ENCODE data around the gene ZC3H14.

The ZC3H14 gene

GRCh38 chr14:88597601-88598000 lies 34.8 kb downstream of the ZC3H14 start:
- POLR2A ChIA-PET: interaction anchor here (0.7 kb wide), 1 partner anchor 13 kb away, joined by 5 read pairs; no protein-coding TSS in a partner anchor
- DNase-seq (ENCODE audit: extremely low spot score): no peak
- CTCF ChIA-PET: no interaction called here
- no peak for TF ChIP-seq FOXM1 (IDR thresholded peaks at IDR 0.05; ENCODE audit: borderline replicate concordance)
- no peak for TF ChIP-seq PKNOX1 (IDR thresholded peaks at IDR 0.05)

- POLR2A ChIA-PET: interaction anchor here (0.7 kb wide), 1 partner anchor 14 kb away, joined by 5 read pairs; no protein-coding TSS in a partner anchor
- TF ChIP-seq SUZ12 (IDR thresholded peaks at IDR 0.05): no peak
- TF ChIP-seq CTBP1 (IDR thresholded peaks at IDR 0.05; ENCODE audit: borderline replicate concordance): no peak
- TF ChIP-seq TARDBP (IDR thresholded peaks at IDR 0.05): no peak
- TF ChIP-seq NFRKB (IDR thresholded peaks at IDR 0.05): no peak
- no peak for TF ChIP-seq ZNF384 (IDR thresholded peaks at IDR 0.05)
- TF ChIP-seq LEF1 (IDR thresholded peaks at IDR 0.05; ENCODE audit: borderline replicate concordance): no peak
- no peak for TF ChIP-seq BHLHE40 (IDR thresholded peaks at IDR 0.05; ENCODE audit: borderline replicate concordance)
- no peak for TF ChIP-seq ELF4 (IDR thresholded peaks at IDR 0.05)
- no peak for TF ChIP-seq HDGF (IDR thresholded peaks at IDR 0.05; ENCODE audit: borderline replicate concordance)
- TF ChIP-seq FOXA1 (IDR thresholded peaks at IDR 0.05): no peak
- no peak for TF ChIP-seq ARNT (IDR thresholded peaks at IDR 0.05)
- no peak for TF ChIP-seq FOXM1 (IDR thresholded peaks at IDR 0.05; ENCODE audit: borderline replicate concordance)
- no peak for TF ChIP-seq L3MBTL2 (conservative IDR thresholded peaks at IDR 0.05)
- no peak for DNase-seq (ENCODE audit: extremely low spot score)
- CTCF ChIA-PET: no interaction called here
These were observed 35.3 kb downstream of the ZC3H14 start for GRCh38 chr14:88598097-88598675.

- no peak for TF ChIP-seq ZNF384 (IDR thresholded peaks at IDR 0.05)
- TF ChIP-seq LEF1 (IDR thresholded peaks at IDR 0.05; ENCODE audit: borderline replicate concordance): no peak
- no peak for TF ChIP-seq HDGF (IDR thresholded peaks at IDR 0.05; ENCODE audit: borderline replicate concordance)
- no peak for TF ChIP-seq FOXK2 (IDR thresholded peaks at IDR 0.05)
- no peak for TF ChIP-seq SUZ12 (IDR thresholded peaks at IDR 0.05)
- TF ChIP-seq SP1 (IDR thresholded peaks at IDR 0.05): no peak
- TF ChIP-seq TARDBP (IDR thresholded peaks at IDR 0.05): no peak
- no peak for TF ChIP-seq BHLHE40 (IDR thresholded peaks at IDR 0.05; ENCODE audit: borderline replicate concordance)
- TF ChIP-seq CTBP1 (IDR thresholded peaks at IDR 0.05; ENCODE audit: borderline replicate concordance): no peak
- TF ChIP-seq FOXM1 (IDR thresholded peaks at IDR 0.05; ENCODE audit: borderline replicate concordance): no peak
- no peak for TF ChIP-seq NFRKB (IDR thresholded peaks at IDR 0.05)
- TF ChIP-seq ARNT (IDR thresholded peaks at IDR 0.05): no peak
- no peak for TF ChIP-seq ELF4 (IDR thresholded peaks at IDR 0.05)
- CTCF ChIA-PET: no interaction called here
- POLR2A ChIA-PET: no interaction called here
- DNase-seq (ENCODE audit: extremely low spot score): no peak
These were observed 36.5 kb downstream of the ZC3H14 start for GRCh38 chr14:88599326-88599725.

DNA sequence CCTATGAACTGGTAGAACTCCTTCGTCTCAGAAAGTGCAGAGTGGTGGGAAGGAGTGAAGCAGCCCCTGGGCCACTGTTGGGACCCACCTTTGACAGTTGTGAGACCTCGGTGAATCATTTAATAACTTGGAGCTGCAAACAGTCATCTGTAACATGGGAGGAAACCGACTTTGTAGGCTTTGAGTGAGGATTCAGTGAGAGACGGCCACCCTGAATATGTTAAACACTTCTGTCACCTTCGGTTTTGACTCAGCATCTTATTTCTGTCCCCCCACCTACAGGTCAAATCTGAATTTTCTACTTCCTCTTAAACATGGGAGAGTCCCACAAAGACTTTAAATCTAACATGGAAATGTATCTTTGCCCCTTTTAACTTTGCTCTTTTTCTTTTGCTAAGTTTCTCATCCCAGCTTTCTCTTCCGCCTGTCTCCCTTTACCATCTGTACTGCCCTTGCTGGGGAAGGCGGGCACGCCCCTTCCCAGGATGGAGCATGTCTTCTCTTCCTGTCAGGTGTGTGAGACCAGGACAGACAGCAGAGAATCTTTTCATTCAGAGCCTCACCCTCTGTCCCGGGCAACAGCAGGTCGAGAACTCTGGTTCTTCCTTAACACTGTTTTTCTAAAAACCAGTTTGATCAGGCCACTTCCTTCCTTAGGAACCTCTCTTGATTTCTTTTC lies 37.1 kb downstream of the ZC3H14 start:
- ChIA-PET CTCF (interaction anchor here (0.6 kb wide), 1 partner anchor 1487 kb away, joined by 3 read pairs; no protein-coding TSS in a partner anchor), POLR2A (no interaction called here)
- no peak for TF ChIP-seq BHLHE40 (IDR thresholded peaks at IDR 0.05; ENCODE audit: borderline replicate concordance)
- no peak for TF ChIP-seq HDGF (IDR thresholded peaks at IDR 0.05; ENCODE audit: borderline replicate concordance)
- no peak for TF ChIP-seq ARNT (IDR thresholded peaks at IDR 0.05)
- no peak for TF ChIP-seq PKNOX1 (IDR thresholded peaks at IDR 0.05)
- DNase-seq (ENCODE audit: extremely low spot score): no peak

GRCh38 chr14:88604212-88604611 lies 41.4 kb downstream of the ZC3H14 start:
- ChIA-PET POLR2A (no interaction called here), CTCF (interaction anchor here (0.5 kb wide), 1 partner anchor 14 kb away, joined by 3 read pairs; no protein-coding TSS in a partner anchor)
- TF ChIP-seq TARDBP (IDR thresholded peaks at IDR 0.05) (no peak), SUZ12 (IDR thresholded peaks at IDR 0.05) (no peak), NFRKB (IDR thresholded peaks at IDR 0.05) (no peak), ELF4 (IDR thresholded peaks at IDR 0.05) (no peak), FOXA1 (IDR thresholded peaks at IDR 0.05) (no peak), BHLHE40 (IDR thresholded peaks at IDR 0.05; ENCODE audit: borderline replicate concordance) (no peak), SP1 (IDR thresholded peaks at IDR 0.05) (no peak), L3MBTL2 (conservative IDR thresholded peaks at IDR 0.05) (no peak), CTBP1 (IDR thresholded peaks at IDR 0.05; ENCODE audit: borderline replicate concordance) (no peak), LEF1 (IDR thresholded peaks at IDR 0.05; ENCODE audit: borderline replicate concordance) (no peak), ARNT (IDR thresholded peaks at IDR 0.05) (no peak), PKNOX1 (IDR thresholded peaks at IDR 0.05) (no peak), FOXM1 (IDR thresholded peaks at IDR 0.05; ENCODE audit: borderline replicate concordance) (no peak), FOXK2 (IDR thresholded peaks at IDR 0.05) (no peak), HDGF (IDR thresholded peaks at IDR 0.05; ENCODE audit: borderline replicate concordance) (no peak), ZNF384 (IDR thresholded peaks at IDR 0.05) (no peak)
- no peak for DNase-seq (ENCODE audit: extremely low spot score)

DNA sequence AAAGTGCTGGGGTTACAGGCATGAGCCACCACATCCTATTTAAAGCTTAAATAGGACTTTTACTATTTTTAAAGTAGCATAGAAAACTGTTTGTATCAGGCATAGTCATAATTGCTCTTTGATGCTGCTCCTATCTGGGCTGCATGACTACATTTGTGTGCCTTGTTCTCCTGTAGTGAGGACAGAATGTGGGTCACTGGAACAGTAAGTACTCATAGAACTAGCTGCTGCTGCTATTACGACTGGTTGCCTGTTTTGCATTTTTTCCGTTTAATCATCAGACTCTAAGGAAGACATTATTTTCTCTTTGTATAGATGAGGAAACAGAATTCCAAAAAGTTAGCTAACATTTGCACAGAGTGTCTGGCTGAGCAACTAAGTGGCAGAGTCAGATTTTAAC lies 42.8 kb downstream of the ZC3H14 start:
- CTCF ChIA-PET: interaction anchor here (0.6 kb wide), 1 partner anchor 20 kb away, joined by 3 read pairs; no protein-coding TSS in a partner anchor
- DNase-seq (ENCODE audit: extremely low spot score): no peak
- POLR2A ChIA-PET: no interaction called here
- TF ChIP-seq SP1 (IDR thresholded peaks at IDR 0.05) (no peak), SUZ12 (IDR thresholded peaks at IDR 0.05) (no peak)
